Muscle layer of colon (tissue), 2 donors: ENCODE results near the gene DTHD1.

Experiments
- H3K27ac ChIP-seq: one replicate; pipeline ENCODE4 v1.7.0; 2013; ENCODE audit warnings: low read depth, mild to moderate bottlenecking, low read length, moderate library complexity
- H3K27me3 ChIP-seq, 2 donors: one replicate each; pipeline ENCODE4 v1.7.0; 2013; ENCODE audit warnings: low read length in 2 of 2, mild to moderate bottlenecking in 2 of 2; ENCODE audit not compliant: insufficient read depth in 2 of 2, control insufficient read depth in 1 of 2
- H3K36me3 ChIP-seq: one replicate; pipeline ENCODE4 v1.7.0; 2013; ENCODE audit warnings: mild to moderate bottlenecking, low read length; ENCODE audit not compliant: insufficient read depth
- H3K4me1 ChIP-seq: one replicate; pipeline ENCODE4 v1.7.0; 2013; ENCODE audit warnings: mild to moderate bottlenecking, low read length; ENCODE audit not compliant: insufficient read depth
- H3K4me3 ChIP-seq, 2 donors: one replicate each; pipeline ENCODE4 v1.7.0; 2013; ENCODE audit warnings: low read length in 2 of 2, low read depth in 1 of 2, mild to moderate bottlenecking in 1 of 2, moderate library complexity in 1 of 2
- H3K9ac ChIP-seq: one replicate; pipeline ENCODE4 v1.7.0; 2013; ENCODE audit warnings: low read length
- H3K9me3 ChIP-seq: one replicate; pipeline ENCODE4 v1.7.0; 2013; ENCODE audit warnings: mild to moderate bottlenecking, low read length
- donor health status: abdominal sarcoma.
- donor health status: Adenocarcinoma of cecum.

Gene DTHD1

GRCh38 chr4:36332023-36332781, 50.8 kb downstream of the DTHD1 start:
- H3K4me3 ChIP-seq = no peak overlapping the region
- H3K4me1 ChIP-seq = no peaks in the 10 kb centered on the region
- no peaks in the 10 kb centered on the region for H3K36me3 ChIP-seq
- no peaks in the 10 kb centered on the region for H3K27me3 ChIP-seq
- H3K9me3 ChIP-seq = no peaks in the 10 kb centered on the region
- no peak overlapping the region for H3K9ac ChIP-seq
- no peak overlapping the region for H3K27ac ChIP-seq

DNA sequence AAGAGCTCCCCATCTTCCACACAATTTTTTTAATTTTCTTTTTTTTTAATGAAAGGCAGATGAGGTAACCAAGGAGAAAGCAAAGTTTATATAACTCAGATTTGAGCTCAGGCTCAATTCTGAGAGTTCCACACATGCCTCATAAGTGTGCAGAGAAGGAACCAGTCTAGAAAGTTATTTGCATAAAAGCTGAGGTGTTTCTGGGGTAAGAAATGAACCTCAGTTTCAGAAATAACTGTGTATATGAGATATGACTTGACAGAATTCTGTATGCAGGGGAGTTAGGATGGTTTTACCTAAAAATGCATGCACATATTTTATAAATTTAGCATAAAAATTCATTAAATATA, 51.3 kb downstream of the DTHD1 start:
- Histone ChIP-seq H3K27ac (no peak overlapping the region), H3K4me3 (no peak overlapping the region), H3K27me3 (no peaks in the 10 kb centered on the region), H3K9ac (no peak overlapping the region), H3K4me1 (no peaks in the 10 kb centered on the region), H3K9me3 (no peaks in the 10 kb centered on the region), H3K36me3 (no peaks in the 10 kb centered on the region)

- Histone ChIP-seq H3K4me3 (no peak overlapping the region), H3K9me3 (no peaks in the 10 kb centered on the region), H3K36me3 (no peaks in the 10 kb centered on the region), H3K27ac (no peak overlapping the region), H3K27me3 (no peaks in the 10 kb centered on the region), H3K4me1 (no peaks in the 10 kb centered on the region), H3K9ac (no peak overlapping the region)
Observed at GRCh38 chr4:36333303-36333877, 52.0 kb downstream of the DTHD1 start.

- H3K27ac ChIP-seq = no peak overlapping the region
- H3K36me3 ChIP-seq = no peaks in the 10 kb centered on the region
- no peaks in the 10 kb centered on the region for H3K4me1 ChIP-seq
- no peaks in the 10 kb centered on the region for H3K9me3 ChIP-seq
- H3K4me3 ChIP-seq = no peak overlapping the region
- H3K9ac ChIP-seq = no peak overlapping the region
- H3K27me3 ChIP-seq = no peaks in the 10 kb centered on the region
Observed at GRCh38 chr4:36337665-36338185, 56.3 kb downstream of the DTHD1 start.

DNA sequence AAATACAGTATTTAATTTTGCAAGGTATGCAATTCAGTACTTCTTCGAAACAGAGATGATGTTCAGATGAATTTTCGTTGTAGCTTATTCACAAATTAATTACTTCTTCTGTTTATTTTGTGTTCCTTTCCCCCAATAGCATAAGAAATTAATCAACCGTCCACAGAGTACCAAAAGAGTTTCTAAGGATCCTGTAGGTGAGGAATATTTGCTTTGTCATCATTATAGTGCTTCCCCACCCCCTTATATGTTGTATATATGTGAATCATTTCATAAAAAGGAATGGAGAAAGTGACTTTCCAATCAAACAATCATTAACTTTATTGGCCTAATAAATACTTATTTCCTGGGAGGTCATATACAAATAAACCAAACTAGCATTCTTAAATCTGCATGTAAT, 57.6 kb downstream of the DTHD1 start:
- H3K27ac ChIP-seq = no peak overlapping the region

DNA sequence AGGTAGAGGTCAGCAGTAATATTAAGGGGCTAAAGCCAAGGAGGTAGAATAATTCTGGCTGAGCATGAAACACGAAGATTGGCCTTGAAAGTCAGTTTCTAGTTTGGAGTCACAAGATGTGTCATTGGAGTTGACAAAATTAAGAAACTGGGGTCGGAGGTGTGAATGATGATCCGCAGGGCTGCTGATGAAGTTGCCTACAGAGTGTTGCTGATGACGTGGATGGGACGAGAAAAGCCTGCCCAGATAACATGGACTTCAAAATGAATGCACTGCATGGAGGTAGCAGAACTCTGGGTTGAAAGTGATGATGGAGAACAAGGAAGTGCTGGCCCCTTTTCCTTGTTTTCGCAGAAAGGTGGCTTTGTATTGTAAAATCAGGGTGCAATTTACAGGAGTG, 60.5 kb downstream of the DTHD1 start:
- Histone ChIP-seq H3K36me3 (no peaks in the 10 kb centered on the region), H3K27me3 (no peaks in the 10 kb centered on the region), H3K4me3 (no peak overlapping the region), H3K9me3 (no peaks in the 10 kb centered on the region), H3K9ac (no peak overlapping the region), H3K27ac (no peak overlapping the region), H3K4me1 (no peaks in the 10 kb centered on the region)

More for the DNA sequence above, 57.6 kb downstream of the DTHD1 start:
- Histone ChIP-seq H3K36me3 (no peaks in the 10 kb centered on the region), H3K27me3 (no peaks in the 10 kb centered on the region), H3K4me3 (no peak overlapping the region), H3K9ac (no peak overlapping the region), H3K9me3 (no peaks in the 10 kb centered on the region), H3K4me1 (no peaks in the 10 kb centered on the region)

GRCh38 chr4:36343501-36344175, 62.2 kb downstream of the DTHD1 start:
- no peak overlapping the region for H3K9ac ChIP-seq
- H3K9me3 ChIP-seq = no peaks in the 10 kb centered on the region
- H3K27ac ChIP-seq = no peak overlapping the region
- H3K4me1 ChIP-seq = no peaks in the 10 kb centered on the region
- no peaks in the 10 kb centered on the region for H3K36me3 ChIP-seq
- H3K27me3 ChIP-seq = no peaks in the 10 kb centered on the region
- no peak overlapping the region for H3K4me3 ChIP-seq

DNA sequence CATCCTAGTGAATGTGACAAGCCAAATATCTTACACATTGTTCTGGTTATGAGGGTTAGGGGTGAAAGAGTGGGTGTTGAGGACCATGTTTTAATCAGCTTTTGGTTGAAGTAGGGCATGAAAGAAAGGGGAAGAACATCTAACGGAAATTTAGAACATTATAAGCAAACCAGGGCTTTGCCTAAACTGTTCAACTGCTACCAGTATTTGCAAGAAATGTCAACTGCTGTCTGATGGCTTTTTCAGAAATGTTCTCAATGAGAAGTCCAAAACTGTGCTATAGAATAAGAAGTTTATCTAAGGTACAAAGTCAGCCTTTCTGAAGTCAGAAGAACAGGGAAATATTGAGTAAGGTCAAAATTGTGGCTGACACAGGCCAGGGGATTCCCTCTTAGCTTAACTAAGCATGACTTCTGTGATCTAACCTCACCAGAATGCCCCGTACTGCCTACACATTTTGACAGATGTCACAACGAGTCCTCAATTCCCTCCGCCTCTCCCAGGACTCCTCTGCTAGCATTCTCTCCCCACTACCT, 67.1 kb downstream of the DTHD1 start:
- no peaks in the 10 kb centered on the region for H3K4me1 ChIP-seq
- no peak overlapping the region for H3K4me3 ChIP-seq
- no peak overlapping the region for H3K9ac ChIP-seq
- no peaks in the 10 kb centered on the region for H3K27me3 ChIP-seq
- H3K9me3 ChIP-seq = no peaks in the 10 kb centered on the region
- no peaks in the 10 kb centered on the region for H3K36me3 ChIP-seq
- no peak overlapping the region for H3K27ac ChIP-seq

GRCh38 chr4:36349938-36350549, 68.6 kb downstream of the DTHD1 start:
- Histone ChIP-seq H3K36me3 (no peaks in the 10 kb centered on the region), H3K4me3 (no peak overlapping the region), H3K27ac (no peak overlapping the region), H3K4me1 (no peaks in the 10 kb centered on the region), H3K27me3 (no peaks in the 10 kb centered on the region), H3K9ac (no peak overlapping the region), H3K9me3 (no peaks in the 10 kb centered on the region)

DNA sequence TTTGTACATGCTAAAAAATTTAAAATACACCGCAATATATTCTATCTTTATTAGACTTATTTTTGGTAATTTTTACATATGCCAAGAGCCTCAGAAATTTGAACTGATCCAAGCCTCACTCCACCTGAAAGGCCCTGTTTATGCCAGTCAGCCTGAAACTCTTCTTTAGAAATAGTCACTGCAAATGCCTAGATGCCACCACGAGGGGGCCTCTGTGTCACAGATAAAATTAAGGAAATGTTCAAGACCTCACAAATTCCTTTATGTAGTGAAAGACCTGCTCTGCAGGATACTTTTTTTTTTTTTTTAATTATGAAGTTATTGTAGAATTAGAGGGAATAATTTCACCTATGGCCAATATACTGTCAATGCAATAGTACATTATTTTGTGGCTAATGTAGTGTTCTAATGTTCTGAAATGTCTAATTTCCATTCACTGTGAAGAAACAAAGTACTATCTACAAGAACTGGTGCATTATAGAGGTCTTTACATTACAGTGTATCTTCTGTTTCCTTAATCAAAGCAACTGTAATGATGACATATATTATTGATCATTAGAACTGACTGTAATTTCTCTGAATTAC, 69.8 kb downstream of the DTHD1 start:
- Histone ChIP-seq H3K9me3 (no peaks in the 10 kb centered on the region), H3K27me3 (no peaks in the 10 kb centered on the region), H3K4me1 (no peaks in the 10 kb centered on the region), H3K9ac (no peak overlapping the region), H3K36me3 (no peaks in the 10 kb centered on the region), H3K27ac (no peak overlapping the region), H3K4me3 (no peak overlapping the region)

DNA sequence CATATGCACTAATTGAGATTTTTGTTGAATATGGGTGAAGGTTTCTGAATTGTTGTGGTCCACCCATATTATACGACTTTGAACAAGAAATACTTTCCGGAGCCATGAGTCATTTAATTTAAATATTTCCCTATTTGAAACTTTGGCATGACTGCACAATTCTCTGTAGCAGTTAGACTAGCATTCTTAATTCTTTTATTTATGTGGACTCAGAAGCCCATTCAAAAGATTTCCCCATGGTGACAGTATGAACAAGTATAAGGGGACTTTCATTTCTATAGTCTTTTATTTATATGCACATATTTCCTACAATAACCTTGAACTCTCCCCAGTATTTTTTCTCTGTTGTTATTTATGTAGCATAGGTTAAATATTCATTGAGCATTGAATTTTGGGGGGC, 72.6 kb downstream of the DTHD1 start:
- Histone ChIP-seq H3K27ac (no peak overlapping the region), H3K4me3 (no peak overlapping the region), H3K4me1 (no peaks in the 10 kb centered on the region), H3K9ac (no peak overlapping the region), H3K9me3 (no peaks in the 10 kb centered on the region), H3K36me3 (no peaks in the 10 kb centered on the region), H3K27me3 (no peaks in the 10 kb centered on the region)
